ENCODE measurements around the gene ERBB4.

Gene ERBB4

GRCh38 chr2:212428681-212429478 lies 109.7 kb downstream of the ERBB4 start:
- DNase-seq (ENCODE audit: low read depth in 2 of 2), result no peak

- no peak for DNase-seq (ENCODE audit: low read depth in 2 of 2)
Observed at GRCh38 chr2:212427638-212428037, 111.0 kb downstream of the ERBB4 start.

GRCh38 chr2:212426637-212427412 lies 111.8 kb downstream of the ERBB4 start:
- DNase-seq (ENCODE audit: low read depth in 2 of 2), result no peak

- no peak for DNase-seq (ENCODE audit: low read depth in 2 of 2)
Observed at GRCh38 chr2:212424082-212424481, 114.5 kb downstream of the ERBB4 start.

DNA sequence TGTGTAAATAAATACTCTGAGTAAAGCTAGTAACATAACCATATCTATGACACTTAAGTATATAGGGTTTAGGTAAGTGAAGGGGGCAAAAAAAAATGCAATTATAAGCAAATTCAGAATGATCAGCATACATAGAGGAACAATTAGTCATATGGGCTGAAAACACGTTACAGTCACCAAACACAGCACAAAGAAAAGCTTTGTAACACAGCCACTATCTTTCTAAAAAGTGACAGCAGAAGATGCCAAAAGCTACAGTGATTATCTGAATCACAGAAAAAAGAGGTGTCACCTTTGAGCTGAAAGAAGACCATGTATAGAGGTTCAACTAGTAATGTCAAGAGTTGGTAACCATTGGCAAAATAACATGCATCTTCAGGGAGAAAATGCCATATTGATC lies 115.5 kb downstream of the ERBB4 start:
- DNase-seq (ENCODE audit: low read depth in 2 of 2), result no peak

DNA sequence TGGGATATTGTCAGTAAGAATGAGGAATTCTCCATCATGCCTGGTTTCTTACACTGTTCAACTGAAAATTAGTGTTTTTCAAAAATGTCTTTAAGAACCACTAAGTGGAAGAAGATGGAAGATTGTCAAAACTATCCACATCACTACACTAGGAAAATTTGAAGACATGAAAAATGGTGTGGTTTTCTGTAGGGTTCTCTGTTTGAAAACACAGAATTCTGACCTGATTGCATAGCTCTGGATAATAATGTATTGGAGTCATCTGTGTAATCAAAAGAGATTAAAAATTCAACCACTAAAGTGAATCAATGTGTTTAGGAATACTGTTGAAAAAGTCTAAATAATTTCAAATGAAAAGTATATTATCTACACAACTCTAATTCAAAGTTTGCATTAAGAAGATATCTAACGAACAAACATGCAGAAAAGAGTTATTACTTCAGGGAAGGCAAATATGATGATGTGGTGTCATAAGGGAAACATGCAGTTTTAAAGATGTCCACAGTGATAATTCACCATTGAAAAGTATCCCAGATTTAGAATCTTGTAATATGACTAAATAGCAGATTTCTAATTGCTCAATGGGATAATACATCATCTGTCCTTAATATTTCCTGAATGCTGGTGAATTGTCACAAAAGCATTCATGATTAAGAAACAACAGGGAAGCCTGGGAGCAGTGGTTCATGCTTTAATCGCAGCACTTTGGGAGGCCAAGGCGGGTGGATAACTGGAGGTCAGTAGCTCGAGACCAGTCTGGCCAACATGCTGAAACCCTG lies 116.9 kb downstream of the ERBB4 start:
- DNase-seq (ENCODE audit: low read depth in 2 of 2), result no peak

DNA sequence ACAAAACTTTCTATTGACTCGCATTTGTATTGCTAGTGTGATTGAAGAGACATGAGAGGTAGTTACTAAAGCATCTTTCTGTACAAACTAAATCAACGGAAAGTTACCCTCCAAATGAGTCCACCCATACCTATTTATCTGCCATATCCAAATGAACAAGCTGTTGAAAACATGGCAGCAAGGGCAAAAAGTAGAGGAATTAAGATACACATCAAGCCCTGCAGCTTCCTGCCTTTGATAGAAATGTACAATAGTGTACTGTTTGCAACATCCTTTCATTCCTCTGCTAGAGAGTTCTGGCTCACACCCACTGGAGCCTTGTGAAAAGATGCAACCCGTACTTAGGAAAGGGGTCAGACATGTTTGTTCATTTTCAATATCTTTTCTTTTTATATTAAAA lies 122.5 kb downstream of the ERBB4 start:
- no peak for DNase-seq (ENCODE audit: low read depth in 2 of 2)

- no peak for DNase-seq (ENCODE audit: low read depth in 2 of 2)
Observed at GRCh38 chr2:212414767-212415211, 123.8 kb downstream of the ERBB4 start.

GRCh38 chr2:212409560-212409959 lies 129.0 kb downstream of the ERBB4 start:
- no peak for DNase-seq (ENCODE audit: low read depth in 2 of 2)

GRCh38 chr2:212408524-212408923 lies 130.1 kb downstream of the ERBB4 start:
- no peak for DNase-seq (ENCODE audit: low read depth in 2 of 2)

DNA sequence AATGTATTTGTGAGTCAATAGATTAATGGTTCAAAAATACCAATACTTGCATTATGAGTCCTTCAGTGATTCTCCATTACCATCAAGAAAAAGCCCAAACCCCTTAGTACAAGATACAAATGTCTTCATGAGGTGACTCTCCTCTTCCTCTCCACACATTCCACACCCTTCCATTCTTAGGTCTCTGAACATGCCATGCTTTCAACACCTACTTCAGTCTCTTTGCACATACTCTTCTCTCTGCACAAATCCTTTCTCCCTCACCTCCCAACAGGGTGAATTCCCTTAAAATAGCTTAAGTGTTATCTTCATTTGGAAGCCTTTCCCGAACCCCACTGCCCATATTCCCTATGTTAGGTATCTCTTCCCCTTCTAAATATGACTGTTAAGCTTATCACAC lies 131.9 kb downstream of the ERBB4 start:
- no peak for DNase-seq (ENCODE audit: low read depth in 2 of 2)

DNA sequence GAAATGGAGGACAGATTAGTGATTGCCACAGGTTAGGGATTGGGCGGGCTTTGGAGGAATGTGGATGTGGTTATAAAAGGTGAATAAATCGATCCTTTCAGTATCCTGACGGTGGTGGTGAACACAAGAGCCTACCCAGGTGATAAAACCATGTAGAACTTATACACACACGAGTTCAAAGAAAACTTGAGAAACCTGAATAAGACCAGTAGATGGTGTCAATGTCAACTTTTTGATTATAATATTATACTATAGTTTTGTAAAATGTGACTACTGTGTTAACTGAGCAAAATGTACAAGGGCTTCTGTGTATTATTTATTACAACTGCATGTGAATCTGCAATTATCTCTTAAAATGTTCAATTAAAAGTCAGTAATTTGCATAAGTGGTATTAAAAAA lies 136.3 kb downstream of the ERBB4 start:
- no peak for DNase-seq (ENCODE audit: low read depth in 2 of 2)

GRCh38 chr2:212398316-212398715 lies 140.3 kb downstream of the ERBB4 start:
- no peak for DNase-seq (ENCODE audit: low read depth in 2 of 2)

- DNase-seq (ENCODE audit: low read depth in 2 of 2), result no peak
Observed at GRCh38 chr2:212392544-212392943, 146.1 kb downstream of the ERBB4 start.

GRCh38 chr2:212392043-212392442 lies 146.6 kb downstream of the ERBB4 start:
- DNase-seq (ENCODE audit: low read depth in 2 of 2), result no peak

DNA sequence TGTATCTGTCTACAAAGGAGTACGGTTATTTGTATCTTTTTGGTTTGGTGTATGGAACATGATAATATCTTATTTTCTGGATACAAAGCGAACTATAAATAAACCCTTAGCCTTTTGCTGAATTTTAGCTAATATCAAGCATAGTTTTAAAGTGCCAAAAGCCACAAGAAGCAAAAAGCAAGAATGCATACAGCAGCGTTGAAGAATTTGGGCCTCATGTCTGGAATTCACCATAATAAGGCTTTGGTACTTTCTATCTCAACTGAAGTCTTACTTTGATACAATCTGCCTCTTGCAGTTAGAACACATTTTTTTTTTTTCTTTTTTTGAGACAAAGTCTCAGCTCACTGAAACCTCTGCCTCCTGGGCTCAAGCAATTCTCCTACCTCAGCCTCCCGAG lies 151.5 kb downstream of the ERBB4 start:
- DNase-seq (ENCODE audit: low read depth in 2 of 2), result no peak

DNA sequence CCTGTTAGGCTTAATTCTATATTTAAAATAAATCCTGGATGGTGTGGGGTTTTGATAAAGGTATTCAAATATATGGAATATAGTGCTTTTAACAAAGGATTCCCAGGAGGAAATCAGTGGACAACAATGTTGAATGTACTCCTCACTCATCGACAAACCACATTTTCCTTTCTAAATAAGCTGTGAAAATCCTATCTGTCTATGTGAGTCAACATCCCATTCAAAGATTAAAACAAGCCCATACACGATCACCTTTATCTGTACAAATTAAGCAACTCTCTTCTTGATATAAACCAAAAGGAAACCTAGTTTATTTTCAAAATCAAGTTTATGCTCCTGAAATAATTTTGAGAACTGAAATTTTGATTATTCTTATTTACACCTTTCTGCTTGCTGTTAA lies 153.4 kb downstream of the ERBB4 start:
- no peak for DNase-seq (ENCODE audit: low read depth in 2 of 2)

- DNase-seq (ENCODE audit: low read depth in 2 of 2), result no peak
Observed at GRCh38 chr2:212384027-212384426, 154.6 kb downstream of the ERBB4 start.

DNA sequence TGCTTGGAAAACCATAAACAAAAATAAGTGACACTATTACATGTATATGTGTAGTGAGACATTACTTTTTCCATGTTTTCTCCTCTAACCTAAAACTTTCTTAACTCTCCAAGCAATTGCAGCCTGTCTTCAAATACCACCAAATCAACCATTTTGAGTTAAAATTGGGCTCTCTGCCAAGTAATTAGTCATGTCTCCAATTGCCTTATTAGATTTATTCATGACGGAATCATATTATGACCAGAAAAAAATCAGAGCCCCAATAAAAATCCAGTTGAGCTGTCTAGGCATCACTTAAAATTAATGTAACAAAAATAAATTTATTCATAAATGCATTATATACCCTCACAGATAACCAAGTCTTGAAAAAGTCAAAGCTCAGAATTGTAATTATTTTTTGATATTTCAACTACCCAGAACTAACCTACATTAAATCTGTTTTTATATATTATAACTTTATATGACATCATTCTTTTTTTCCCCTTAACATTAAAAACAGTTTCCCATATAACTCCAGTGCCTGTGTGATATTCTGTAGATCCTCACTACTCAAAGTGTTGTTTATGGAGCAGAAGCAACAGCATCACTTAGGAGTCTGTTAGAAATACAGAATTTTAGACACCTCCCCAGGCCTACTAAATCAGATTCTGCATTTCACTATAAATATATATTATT lies 157.0 kb downstream of the ERBB4 start:
- DNase-seq (ENCODE audit: low read depth in 2 of 2), result no peak

DNA sequence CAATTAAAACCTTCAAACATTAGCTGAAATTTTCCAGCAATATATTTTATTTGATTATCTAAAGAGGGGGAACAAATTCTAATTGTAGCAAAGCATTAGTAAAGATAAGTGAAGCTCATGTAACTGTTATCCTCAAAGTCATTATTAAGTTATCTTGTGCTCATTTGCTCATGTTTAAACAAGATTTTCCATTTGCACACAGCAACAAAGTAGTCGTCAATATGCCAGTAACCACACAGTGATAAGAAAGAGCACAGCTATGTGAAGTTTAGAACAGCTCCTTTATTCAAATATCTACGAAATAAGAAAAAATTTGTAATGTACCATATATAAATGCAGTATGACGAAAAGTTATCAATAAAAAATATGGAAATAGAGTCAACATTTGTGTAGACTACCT lies 159.5 kb downstream of the ERBB4 start:
- no peak for DNase-seq (ENCODE audit: low read depth in 2 of 2)

DNA sequence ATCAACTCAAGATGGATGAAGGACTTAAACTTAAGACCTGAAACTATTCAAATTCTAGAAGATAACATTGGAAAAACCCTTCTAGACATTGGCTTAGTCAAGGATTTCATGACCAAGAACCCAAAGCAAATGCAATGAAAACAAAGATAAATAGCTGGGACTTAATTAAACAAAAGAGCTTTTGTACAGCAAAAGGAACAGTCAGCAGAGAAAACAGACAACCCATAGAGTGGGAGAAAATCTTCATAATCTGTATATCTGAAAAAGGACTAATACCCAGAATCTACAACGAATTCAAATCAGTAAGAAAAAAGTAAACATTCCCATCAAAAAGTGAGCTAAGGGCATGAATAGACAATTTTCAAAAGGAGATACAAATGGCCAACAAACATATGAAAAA lies 171.2 kb downstream of the ERBB4 start:
- DNase-seq (ENCODE audit: low read depth in 2 of 2), result no peak

Measured in stimulated activated CD8-positive, alpha-beta memory T cell treated with anti-CD3 and anti-CD28 coated beads, Interleukin-2, amount 100 ng/mL, for 1 hour (primary cell).